GM18526 (cell line): Measurements from ENCODE around the gene MYO3B.

Experiments used
- POLR2A ChIP-seq: IDR thresholded peaks from 3 replicates; pipeline ENCODE4 v1.6.1; 2011; ENCODE audit not compliant: insufficient read length; ENCODE audit errors: extremely low read depth

The MYO3B gene

GRCh38 chr2:170321526-170321925 is 143.6 kb downstream of the MYO3B start:
- no peak for TF ChIP-seq POLR2A

- no peak for TF ChIP-seq POLR2A
Measured at GRCh38 chr2:170322140-170322766, 144.3 kb downstream of the MYO3B start.

GRCh38 chr2:170323743-170324142 is 145.8 kb downstream of the MYO3B start:
- no peak for TF ChIP-seq POLR2A

GRCh38 chr2:170324640-170325046 is 146.7 kb downstream of the MYO3B start:
- TF ChIP-seq POLR2A: no peak

- TF ChIP-seq POLR2A: no peak
Measured at GRCh38 chr2:170330881-170331280, 152.9 kb downstream of the MYO3B start.

- TF ChIP-seq POLR2A: no peak
Measured at GRCh38 chr2:170332676-170333402, 154.9 kb downstream of the MYO3B start.

- TF ChIP-seq POLR2A: no peak
Measured at GRCh38 chr2:170335351-170335750, 157.4 kb downstream of the MYO3B start.

GRCh38 chr2:170336408-170336807 is 158.5 kb downstream of the MYO3B start:
- no peak for TF ChIP-seq POLR2A

- no peak for TF ChIP-seq POLR2A
Measured at GRCh38 chr2:170336916-170337315, 159.0 kb downstream of the MYO3B start.

- no peak for TF ChIP-seq POLR2A
Measured at GRCh38 chr2:170339322-170339721, 161.4 kb downstream of the MYO3B start.

- no peak for TF ChIP-seq POLR2A
Measured at GRCh38 chr2:170339750-170340692, 162.1 kb downstream of the MYO3B start.

GRCh38 chr2:170340693-170341068 is 162.7 kb downstream of the MYO3B start:
- TF ChIP-seq POLR2A: no peak

GRCh38 chr2:170341684-170342623 is 164.0 kb downstream of the MYO3B start:
- no peak for TF ChIP-seq POLR2A

GRCh38 chr2:170344663-170345346 is 166.9 kb downstream of the MYO3B start:
- no peak for TF ChIP-seq POLR2A
